ENCODE data around the gene GPR15LG. TPM values are rescaled to one million over a fixed set of nuclear protein-coding genes. Genes with fewer than 3 reads are reported as not detected.

The GPR15LG gene
- total and polyA plus RNA-seq, 2 donors (not counting 3 experiments of a cell fraction or from before 2014, with no cell fraction given): not detected

DNA sequence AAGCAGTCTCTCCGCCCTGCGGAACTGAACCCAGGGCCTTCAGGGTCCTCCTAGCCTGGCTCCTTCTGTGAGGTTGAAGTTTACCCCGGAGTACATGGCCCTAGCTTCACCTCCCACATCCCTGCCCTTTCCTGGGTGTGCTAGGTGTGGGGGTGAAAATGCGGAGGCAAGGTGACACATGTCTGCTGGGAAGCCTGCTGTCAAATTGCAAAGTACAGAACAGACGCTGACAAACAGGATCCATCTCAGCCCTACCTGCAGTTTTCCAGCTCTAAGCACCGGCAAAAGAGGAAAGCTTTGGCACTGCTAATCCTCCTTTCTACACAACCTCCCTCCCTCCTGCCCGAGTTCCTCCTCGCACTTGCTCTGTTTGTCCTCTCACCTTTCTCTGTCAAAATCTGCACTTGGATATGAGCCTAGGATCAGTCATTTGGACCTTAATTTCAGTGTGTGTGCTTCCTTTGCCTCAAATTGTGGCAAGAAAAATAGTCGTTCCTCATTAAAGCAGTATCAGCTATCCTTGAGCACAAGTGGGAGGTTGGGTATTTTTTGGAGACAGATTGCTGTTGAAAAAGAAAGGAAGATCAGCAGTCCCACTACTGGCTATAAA lies 14.4 kb upstream of the GPR15LG start:
- no peaks in the 10 kb centered on the region for H3K4me1 ChIP-seq (ENCODE audit: control insufficient read depth, extremely low read depth, insufficient read depth, low read length)
- H4K20me1 ChIP-seq (replicated peaks; ENCODE audit: control insufficient read depth, extremely low read depth, insufficient read depth, low read length): no peaks in the 10 kb centered on the region
- H3K4me2 ChIP-seq (ENCODE audit: insufficient read depth, low read length): no peak overlapping the region
- FAIRE-seq: no peak
- intact Hi-C loops (cut with micrococcal nuclease): no loop called here
- H3K79me2 ChIP-seq (ENCODE audit: control insufficient read depth, insufficient read depth, low read length): no peaks in the 10 kb centered on the region
- no peaks in the 10 kb centered on the region for H3K9me3 ChIP-seq (replicated peaks; ENCODE audit: control insufficient read depth, insufficient read depth, low read length)
- H3K27me3 ChIP-seq (ENCODE audit: control insufficient read depth in 2 of 2, insufficient read depth in 2 of 2, low read length in 2 of 2): peaks cover 0 to 2% of the 10 kb centered on the region in 2 experiments
- no TSS peak for BruUV-seq (replicated peaks)
- no peaks in the 10 kb centered on the region for H3K9me1 ChIP-seq (replicated peaks; ENCODE audit: control insufficient read depth, extremely low read depth, insufficient read depth, low read length)
- dilution Hi-C loops (cut with MboI; ENCODE audit: extremely low pct_ligation_motif_present, low sequenced_read_pairs): no loop called here
- H3K9ac ChIP-seq (replicated peaks; ENCODE audit: extremely low read depth, insufficient read depth, low read length): no peak overlapping the region
- H3K4me3 ChIP-seq (replicated peaks in 1 of 3; ENCODE audit: insufficient read depth in 1 of 3, low read depth in 1 of 3, low read length in 3 of 3): no peak overlapping the region
- CTCF ChIA-PET: interaction anchor here (2.5 kb wide), 1 partner anchor 12 kb away, joined by 14 read pairs; no protein-coding TSS in a partner anchor
- TF ChIP-seq, protein P1, sequence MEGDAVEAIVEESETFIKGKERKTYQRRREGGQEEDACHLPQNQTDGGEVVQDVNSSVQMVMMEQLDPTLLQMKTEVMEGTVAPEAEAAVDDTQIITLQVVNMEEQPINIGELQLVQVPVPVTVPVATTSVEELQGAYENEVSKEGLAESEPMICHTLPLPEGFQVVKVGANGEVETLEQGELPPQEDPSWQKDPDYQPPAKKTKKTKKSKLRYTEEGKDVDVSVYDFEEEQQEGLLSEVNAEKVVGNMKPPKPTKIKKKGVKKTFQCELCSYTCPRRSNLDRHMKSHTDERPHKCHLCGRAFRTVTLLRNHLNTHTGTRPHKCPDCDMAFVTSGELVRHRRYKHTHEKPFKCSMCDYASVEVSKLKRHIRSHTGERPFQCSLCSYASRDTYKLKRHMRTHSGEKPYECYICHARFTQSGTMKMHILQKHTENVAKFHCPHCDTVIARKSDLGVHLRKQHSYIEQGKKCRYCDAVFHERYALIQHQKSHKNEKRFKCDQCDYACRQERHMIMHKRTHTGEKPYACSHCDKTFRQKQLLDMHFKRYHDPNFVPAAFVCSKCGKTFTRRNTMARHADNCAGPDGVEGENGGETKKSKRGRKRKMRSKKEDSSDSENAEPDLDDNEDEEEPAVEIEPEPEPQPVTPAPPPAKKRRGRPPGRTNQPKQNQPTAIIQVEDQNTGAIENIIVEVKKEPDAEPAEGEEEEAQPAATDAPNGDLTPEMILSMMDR (IDR thresholded peaks at IDR 0.05; ENCODE audit: extremely low read depth in 1 of 2, insufficient read depth in 1 of 2, low read depth in 1 of 2, low read length in 2 of 2): no peak
- TF ChIP-seq, protein P2, sequence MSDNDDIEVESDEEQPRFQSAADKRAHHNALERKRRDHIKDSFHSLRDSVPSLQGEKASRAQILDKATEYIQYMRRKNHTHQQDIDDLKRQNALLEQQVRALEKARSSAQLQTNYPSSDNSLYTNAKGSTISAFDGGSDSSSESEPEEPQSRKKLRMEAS (IDR thresholded peaks at IDR 0.05; ENCODE audit: insufficient read depth, insufficient read length): no peak
- TF ChIP-seq FOS (IDR thresholded peaks at IDR 0.05; ENCODE audit: borderline replicate concordance, insufficient read depth, low read length): no peak
- no peak for TF ChIP-seq POLR2A (IDR thresholded peaks at IDR 0.05; ENCODE audit: low read depth, low read length)
- no peak for TF ChIP-seq MYC (IDR thresholded peaks at IDR 0.05; ENCODE audit: low read depth, low read length)
- TF ChIP-seq GATA2 (IDR thresholded peaks at IDR 0.05; ENCODE audit: insufficient read depth, insufficient read length, low read depth, low read length): no peak
- no peak for TF ChIP-seq POLR2AphosphoS5 (IDR thresholded peaks at IDR 0.05; ENCODE audit: insufficient read depth, low read depth, low read length)
- no peak for TF ChIP-seq EZH2 (IDR thresholded peaks at IDR 0.05; ENCODE audit: borderline replicate concordance, low read depth, low read length, severe bottlenecking)
- H3K36me3 ChIP-seq (ENCODE audit: control insufficient read depth in 2 of 2, extremely low read depth in 1 of 2, insufficient read depth in 2 of 2, low read length in 2 of 2): peaks cover under 1 to 2% of the 10 kb centered on the region in 2 experiments
- no peak overlapping the region for H3K27ac ChIP-seq (ENCODE audit: insufficient read depth, low read depth, low read length)
- POLR2A ChIA-PET: no interaction called here
- DNase-seq (ENCODE audit: low read depth, low spot score): no peak
- no peak overlapping the region for H2AFZ ChIP-seq (ENCODE audit: low read depth, low read length)

Measured in endothelial cell of umbilical vein (primary cell).